ENCODE results near the gene TWSG1.

DNA sequence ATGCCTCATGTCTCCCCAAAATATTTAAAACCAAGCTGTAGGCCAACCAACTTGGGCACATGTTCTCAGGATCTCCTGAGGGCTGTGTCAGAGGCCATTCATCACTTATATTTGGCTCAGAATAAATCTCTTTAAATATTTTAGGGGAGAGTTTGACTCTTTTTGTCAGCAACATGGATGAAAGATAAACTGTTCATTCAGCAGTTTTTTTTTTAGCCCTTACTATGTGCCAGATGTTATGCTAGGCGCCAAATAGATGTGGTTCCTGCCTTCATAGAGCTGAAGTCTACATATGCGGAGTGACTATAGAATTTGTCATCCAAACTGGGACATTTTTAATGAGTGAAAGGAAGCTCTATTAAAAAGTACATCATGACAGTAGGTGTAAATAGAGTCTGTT is 42.5 kb upstream of the TWSG1 start:
- no peak for TF ChIP-seq POLR2A (IDR thresholded peaks at IDR 0.05)
- TF ChIP-seq, protein P1, sequence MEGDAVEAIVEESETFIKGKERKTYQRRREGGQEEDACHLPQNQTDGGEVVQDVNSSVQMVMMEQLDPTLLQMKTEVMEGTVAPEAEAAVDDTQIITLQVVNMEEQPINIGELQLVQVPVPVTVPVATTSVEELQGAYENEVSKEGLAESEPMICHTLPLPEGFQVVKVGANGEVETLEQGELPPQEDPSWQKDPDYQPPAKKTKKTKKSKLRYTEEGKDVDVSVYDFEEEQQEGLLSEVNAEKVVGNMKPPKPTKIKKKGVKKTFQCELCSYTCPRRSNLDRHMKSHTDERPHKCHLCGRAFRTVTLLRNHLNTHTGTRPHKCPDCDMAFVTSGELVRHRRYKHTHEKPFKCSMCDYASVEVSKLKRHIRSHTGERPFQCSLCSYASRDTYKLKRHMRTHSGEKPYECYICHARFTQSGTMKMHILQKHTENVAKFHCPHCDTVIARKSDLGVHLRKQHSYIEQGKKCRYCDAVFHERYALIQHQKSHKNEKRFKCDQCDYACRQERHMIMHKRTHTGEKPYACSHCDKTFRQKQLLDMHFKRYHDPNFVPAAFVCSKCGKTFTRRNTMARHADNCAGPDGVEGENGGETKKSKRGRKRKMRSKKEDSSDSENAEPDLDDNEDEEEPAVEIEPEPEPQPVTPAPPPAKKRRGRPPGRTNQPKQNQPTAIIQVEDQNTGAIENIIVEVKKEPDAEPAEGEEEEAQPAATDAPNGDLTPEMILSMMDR (IDR thresholded peaks at IDR 0.05), result no peak

Measured in breast epithelium (tissue), 3 donors.